HepG2 (cell line): ENCODE results near the gene GPR162. TPM values are rescaled to one million over a fixed set of nuclear protein-coding genes. Genes with fewer than 3 reads are reported as not detected.
A peak's percentile ranks its signal among the peaks of the same experiment; 100 is the strongest.

Experiments
- ATAC-seq: fragments of 200-7000 bp; cut with Tn5 transposase; 3 replicates; pipeline ENCODE4 v1.9.1; 2020; ENCODE audit warnings: mild to moderate bottlenecking, moderate library complexity
- BruUV-seq: library from RNA; stranded (reverse); fragments of 400-500 nt; replicated peaks from 2 replicates; lab custom pipeline; 2021; lab: Mats Ljungman, UMichigan
- CTCF ChIA-PET: fragments of 300-600 bp; formaldehyde crosslinking; extraction: SDS; loops from one replicate; lab custom pipeline; 2021; ENCODE audit warnings: low total read pairs, inconsistent platforms, low intra/inter-chr PET ratio; lab: Yijun Ruan, JAX
- POLR2A ChIA-PET: fragments of 350-600 bp; sonication (Branson Sonifier 250); formaldehyde crosslinking; loops from one replicate; lab custom pipeline; 2020; ENCODE audit warnings: antibody characterized with exemption, inconsistent platforms; lab: Yijun Ruan, JAX
- DNase-seq: peaks from one replicate; pipeline ENCODE4 v3.0.0-alpha.2; 2015; ENCODE audit warnings: low spot score
- FAIRE-seq: peaks from 3 replicates; lab custom pipeline; 2011; peaks lifted over from hg19 to GRCh38; lab: Jason Lieb, UNC
- H2AFZ ChIP-seq: one replicate; pipeline ENCODE4 v1.6.1; 2011; ENCODE audit warnings: low read length, inconsistent platforms
- H3K27ac ChIP-seq: fragments of 300-600 bp; 3 replicates; pipeline ENCODE4 v1.8.0; 2011; ENCODE audit warnings: mixed run types, mild to moderate bottlenecking, mixed read lengths, low read length, inconsistent platforms; ENCODE audit not compliant: insufficient read depth; ENCODE audit errors: extremely low read length
- H3K27me3 ChIP-seq, 2 experiments: fragments of 200-600 bp in 1 of 2; 2 replicates in 1 of 2; 3 replicates in 1 of 2; pipeline versions ENCODE4 v1.6.0 to v1.8.0; 2011; ENCODE audit warnings: low read length in 2 of 2, mild to moderate bottlenecking in 2 of 2, moderate library complexity in 2 of 2, inconsistent platforms in 1 of 2; ENCODE audit not compliant: insufficient read depth in 2 of 2, control insufficient read depth in 1 of 2
- H3K36me3 ChIP-seq, 2 experiments: fragments of 200-600 bp in 1 of 2; replicated peaks in 1 of 2; 2 replicates in 1 of 2; 3 replicates in 1 of 2; pipeline versions ENCODE4 v1.5.1 to v1.8.0; 2011; ENCODE audit warnings: low read length in 2 of 2, inconsistent platforms in 1 of 2; ENCODE audit not compliant: insufficient read depth in 2 of 2, control insufficient read depth in 1 of 2
- H3K4me1 ChIP-seq: 2 replicates; pipeline ENCODE4 v1.5.1; 2012; ENCODE audit warnings: low read length, inconsistent platforms; ENCODE audit not compliant: insufficient read depth
- H3K4me2 ChIP-seq: 2 replicates; pipeline ENCODE4 v1.6.0; 2011; ENCODE audit warnings: low read depth, low read length, inconsistent platforms
- H3K4me3 ChIP-seq, 3 experiments: fragments of 200-600 bp in 1 of 3; sonication (generic), shearing (Covaris generic) in 1 of 3; replicated peaks in 1 of 3; 2 replicates each; pipeline ENCODE4 v1.5.1; 2011 to 2016; ENCODE audit warnings: low read length in 3 of 3, inconsistent platforms in 2 of 3, low read depth in 2 of 3, mild to moderate bottlenecking in 2 of 3, control low read depth in 1 of 3, mixed read lengths in 1 of 3; ENCODE audit not compliant: insufficient read depth in 1 of 3
- H3K79me2 ChIP-seq: one replicate; pipeline ENCODE4 v1.6.1; 2011; ENCODE audit warnings: low read length, inconsistent platforms; ENCODE audit not compliant: insufficient read depth
- H3K9ac ChIP-seq: 2 replicates; pipeline ENCODE4 v1.6.0; 2011; ENCODE audit warnings: mild to moderate bottlenecking, low read depth, low read length, inconsistent platforms; ENCODE audit not compliant: insufficient read depth
- H3K9me3 ChIP-seq: 2 replicates; pipeline ENCODE4 v1.5.1; 2012; ENCODE audit warnings: mild to moderate bottlenecking, low read length
- H4K20me1 ChIP-seq: 2 replicates; pipeline ENCODE4 v1.6.0; 2011; ENCODE audit warnings: inconsistent platforms, mild to moderate bottlenecking, low read length, moderate library complexity; ENCODE audit not compliant: insufficient read depth
- DR1 ChIP-seq: sonication (generic); formaldehyde crosslinking; IDR thresholded peaks from 2 replicates; pipeline ENCODE4 v1.8.0; 2021; ENCODE audit warnings: mild to moderate bottlenecking, missing genetic modification reagents, inconsistent platforms
- KAT8 ChIP-seq: IDR thresholded peaks from 2 replicates; pipeline ENCODE4 v1.6.1; 2016; ENCODE audit warnings: missing genetic modification reagents, missing compliant biosample characterization
- KDM2A ChIP-seq: sonication (generic); formaldehyde crosslinking; IDR thresholded peaks from 2 replicates; pipeline ENCODE4 v1.4.0; 2020; ENCODE audit warnings: low read depth, missing genetic modification reagents, borderline replicate concordance
- KMT2A ChIP-seq: sonication (generic); formaldehyde crosslinking; IDR thresholded peaks from 2 replicates; pipeline ENCODE4 v1.4.0; 2020; ENCODE audit warnings: missing genetic modification reagents
- MIER2 ChIP-seq: IDR thresholded peaks from 2 replicates; pipeline ENCODE4 v1.6.1; 2016; ENCODE audit warnings: missing biosample characterization, missing genetic modification reagents
- MXD1 ChIP-seq: sonication (generic); formaldehyde crosslinking; IDR thresholded peaks from 2 replicates; pipeline ENCODE4 v1.4.0; 2020; ENCODE audit warnings: mild to moderate bottlenecking, missing genetic modification reagents
- PAXIP1 ChIP-seq: sonication (generic); formaldehyde crosslinking; conservative IDR thresholded peaks from 2 replicates; pipeline ENCODE4 v1.4.0; 2020; ENCODE audit warnings: mild to moderate bottlenecking, missing genetic modification reagents, moderate library complexity
- PHF20 ChIP-seq: sonication (generic); formaldehyde crosslinking; IDR thresholded peaks from 2 replicates; pipeline ENCODE4 v1.5.0; 2020; ENCODE audit warnings: mild to moderate bottlenecking, missing genetic modification reagents
- PTBP1 ChIP-seq: fragments of 200-400 bp; formaldehyde crosslinking; IDR thresholded peaks from 2 replicates; pipeline ENCODE4 v1.6.1; 2018; ENCODE audit warnings: low read length, low read depth; ENCODE audit not compliant: poor library complexity, severe bottlenecking
- RORA ChIP-seq: sonication (generic); formaldehyde crosslinking; IDR thresholded peaks from 2 replicates; pipeline ENCODE4 v1.5.0; 2020; ENCODE audit warnings: mild to moderate bottlenecking, missing genetic modification reagents, moderate library complexity
- STAT5B ChIP-seq: sonication (generic); formaldehyde crosslinking; IDR thresholded peaks from 2 replicates; pipeline ENCODE4 v1.4.0; 2020; ENCODE audit warnings: missing genetic modification reagents
- ZKSCAN5 ChIP-seq: sonication (generic); formaldehyde crosslinking; IDR thresholded peaks from 2 replicates; pipeline ENCODE4 v1.5.1; 2020; ENCODE audit warnings: mild to moderate bottlenecking, missing genetic modification reagents
- ZNF235 ChIP-seq: sonication (generic); formaldehyde crosslinking; IDR thresholded peaks from 2 replicates; pipeline ENCODE4 v1.8.1; 2023; ENCODE audit warnings: mild to moderate bottlenecking, missing genetic modification reagents, borderline replicate concordance
- ZNF331 ChIP-seq: sonication (generic); formaldehyde crosslinking; IDR thresholded peaks from 2 replicates; pipeline ENCODE4 v1.4.0; 2020; ENCODE audit warnings: missing genetic modification reagents
- WGBS: methylation state at CpG from one replicate; pipeline ENCODE4 v1.1.6; 2017; ENCODE audit warnings: low lambda C conversion rate; 5-methylcytosine and 5-hydroxymethylcytosine counted together
- in situ Hi-C: cut with HindIII; loops from 2 replicates; pipeline ENCODE4 v1.10.0; 2017; ENCODE audit warnings: low pct_unique_long_range_greater_than_20kb; ENCODE audit not compliant: extremely low pct_ligation_motif_present
- intact Hi-C: fragments of 100-400 bp; cut with micrococcal nuclease; formaldehyde crosslinking; loops from one replicate; pipeline ENCODE4 v1.10.0; 2022; ENCODE audit not compliant: unreplicated experiment
- polyA plus RNA-seq, 8 experiments: library from polyadenylated mRNA; depleted of rRNA in 3 of 8; stranded (reverse) in 7 of 8; unstranded in 1 of 8; fragments of >200 nt; fragmentation: Illumina TruSeq in 4 of 8; extraction: Trizol in 4 of 8; gene quantifications; 2 replicates each; pipeline versions ENCODE4 v1.2.1 to v1.2.3, GENCODE V29; 2011 to 2016; ENCODE audit warnings: low read depth in 4 of 8, missing spikeins in 1 of 8, mixed read lengths in 1 of 8; ENCODE audit not compliant: insufficient read depth in 1 of 8
- total RNA-seq, 5 experiments: library from RNA; depleted of rRNA; stranded (reverse); fragments of >200 nt; fragmentation: Illumina TruSeq; extraction: Trizol; gene quantifications; 2 replicates each; pipeline ENCODE4 v1.2.3, GENCODE V29; 2016; ENCODE audit warnings: low read depth in 1 of 5
- TF ChIP-seq, protein P1 (sequence below): sonication (generic); formaldehyde crosslinking; IDR thresholded peaks from 2 replicates; pipeline ENCODE4 v1.4.0; 2020; ENCODE audit warnings: mild to moderate bottlenecking, missing genetic modification reagents

The GPR162 gene
- total and polyA plus RNA-seq, 2 of the 13 experiments (the other 11 are each of a cell fraction or from before 2014, with no cell fraction given): 0.08 TPM; not detected in 1

- Histone ChIP-seq H3K9ac (peak overlapping the region; percentile 1; the same call in 1 of the 2 replicates), H3K4me1 (peaks cover 83% of the 10 kb centered on the region), H3K36me3 (no peaks in the 10 kb centered on the region), H3K27me3 (peaks cover 2 to 16% of the 10 kb centered on the region in 2 experiments; a peak in 2 of 5 replicates), H3K79me2 (no peaks in the 10 kb centered on the region), H3K4me3 (peak overlapping the region; percentile 1 to 47 (median 35); a peak in 4 of 6 replicates), H3K27ac (peak overlapping the region; percentile 16), H3K4me2 (peak overlapping the region; percentile 69), H4K20me1 (no peaks in the 10 kb centered on the region), H3K9me3 (no peaks in the 10 kb centered on the region), H2AFZ (no peak overlapping the region)
- DNase-seq: peak; percentile 85
- ChIA-PET CTCF (interaction anchor here (1.3 to 2.9 kb wide), 3 partner anchors 12 to 43 kb away, joined by 4 to 54 read pairs (median 16); partner anchors contain the start of gene MLF2), POLR2A (interaction anchor here (0.6 to 5.5 kb wide), 8 partner anchors 10 to 146 kb away, joined by 3 to 59 read pairs (median 4); partner anchors contain the start of genes COPS7A, MLF2, PTMS and ZNF384)
- ATAC-seq: peak; percentile 89
- in situ Hi-C loops (no loop called here), intact Hi-C loops (loop anchor here (1.0 to 2.0 kb wide), 3 partner anchors 26 to 46 kb away; partner anchors contain the start of gene MLF2)
- BruUV-seq: no TSS peak
- WGBS: 5% methylated on average over 34 of the region's 35 CpGs
- peak; percentile 94 for FAIRE-seq
- TF ChIP-seq DR1 (no peak), KAT8 (CRISPR knock-in tag) (peak; percentile 76), ZNF331 (CRISPR knock-in tag) (peak; percentile 53), PAXIP1 (CRISPR knock-in tag) (peak; percentile 76), ZKSCAN5 (CRISPR knock-in tag) (peak; percentile 77; the same call in 1 of the 2 replicates), MXD1 (peak; percentile 72), STAT5B (no peak), KMT2A (peak; percentile 33; the same call in 1 of the 2 replicates), ZNF235 (no peak), KDM2A (CRISPR knock-in tag) (peak; percentile 78), RORA (CRISPR knock-in tag) (no peak), MIER2 (peak; percentile 61; the same call in 1 of the 2 replicates), PHF20 (CRISPR knock-in tag) (0 out of 2 replicates have a peak, but pooled peaks have one; percentile 40), PTBP1 (peak; percentile 92)
- TF ChIP-seq, protein P1, sequence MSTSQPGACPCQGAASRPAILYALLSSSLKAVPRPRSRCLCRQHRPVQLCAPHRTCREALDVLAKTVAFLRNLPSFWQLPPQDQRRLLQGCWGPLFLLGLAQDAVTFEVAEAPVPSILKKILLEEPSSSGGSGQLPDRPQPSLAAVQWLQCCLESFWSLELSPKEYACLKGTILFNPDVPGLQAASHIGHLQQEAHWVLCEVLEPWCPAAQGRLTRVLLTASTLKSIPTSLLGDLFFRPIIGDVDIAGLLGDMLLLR (CRISPR knock-in tag): 0 out of 2 replicates have a peak, but pooled peaks have one; percentile 25
Measured at GRCh38 chr12:6778574-6779550, 42.8 kb upstream of the GPR162 start.
